A673 (cell line): ENCODE measurements around the gene SLC8A2. TPM values are rescaled to one million over a fixed set of nuclear protein-coding genes. Genes with fewer than 3 reads are reported as not detected.

Experiments used
- BruUV-seq: library from RNA; stranded (reverse); fragments of 400-500 nt; replicated peaks from 2 replicates; lab custom pipeline; 2021; lab: Mats Ljungman, UMichigan
- CTCF ChIA-PET: fragments of 300-600 bp; sonication (Branson Sonifier 250); formaldehyde crosslinking; loops from one replicate; lab custom pipeline; 2022; ENCODE audit warnings: antibody characterized with exemption; lab: Charles Lee
- POLR2A ChIA-PET: fragments of 300-600 bp; sonication (Branson Sonifier 250); formaldehyde crosslinking; loops from one replicate; lab custom pipeline; 2022; ENCODE audit warnings: antibody characterized with exemption; ENCODE audit not compliant: low non-redundant PET; lab: Charles Lee
- DNase-seq: peaks from one replicate; pipeline ENCODE4 v3.0.0-alpha.2; 2015; ENCODE audit warnings: low spot score
- H3K27ac ChIP-seq: fragments of 200-600 bp; sonication (generic); 2 replicates; pipeline ENCODE4 v1.5.1; 2016; ENCODE audit warnings: mixed run types, low read depth, mild to moderate bottlenecking, mixed read lengths, antibody characterized with exemption, low read length; ENCODE audit not compliant: poor library complexity, severe bottlenecking
- H3K27me3 ChIP-seq: fragments of 200-600 bp; sonication (generic); replicated peaks from 2 replicates; pipeline ENCODE4 v1.6.1; 2017; ENCODE audit warnings: mixed run types, low read depth, mild to moderate bottlenecking, mixed read lengths, antibody characterized with exemption, low read length; ENCODE audit not compliant: insufficient read depth, poor library complexity
- H3K36me3 ChIP-seq: fragments of 200-600 bp; sonication (generic); 2 replicates; pipeline ENCODE4 v1.6.1; 2016; ENCODE audit warnings: mixed run types, mild to moderate bottlenecking, mixed read lengths, antibody characterized with exemption, low read length; ENCODE audit not compliant: insufficient read depth, poor library complexity, severe bottlenecking
- H3K4me1 ChIP-seq: fragments of 200-600 bp; sonication (generic); 2 replicates; pipeline ENCODE4 v1.6.1; 2017; ENCODE audit warnings: mixed run types, mild to moderate bottlenecking, mixed read lengths, antibody characterized with exemption, low read length; ENCODE audit not compliant: insufficient read depth, poor library complexity, severe bottlenecking
- H3K4me3 ChIP-seq: fragments of 200-600 bp; sonication (generic); 2 replicates; pipeline ENCODE4 v1.5.1; 2016; ENCODE audit warnings: low read depth, mixed run types, mild to moderate bottlenecking, mixed read lengths, low read length; ENCODE audit not compliant: poor library complexity, severe bottlenecking
- H3K9me3 ChIP-seq: fragments of 200-600 bp; sonication (generic); 2 replicates; pipeline ENCODE4 v1.6.1; 2016; ENCODE audit warnings: mixed run types, low read depth, mild to moderate bottlenecking, mixed read lengths, antibody characterized with exemption, low read length; ENCODE audit not compliant: poor library complexity, severe bottlenecking
- CTCF ChIP-seq: fragments of 300-800, 200-600 bp; sonication (generic); conservative IDR thresholded peaks from 2 replicates; pipeline ENCODE4 v1.5.1; 2017; ENCODE audit warnings: low read depth, mild to moderate bottlenecking, antibody characterized with exemption, low read length, moderate library complexity, mixed read lengths
- EZH2 ChIP-seq: fragments of 200-600 bp; sonication (generic); IDR thresholded peaks from 2 replicates; pipeline ENCODE4 v1.6.1; 2017; ENCODE audit warnings: borderline replicate concordance, low read depth, mild to moderate bottlenecking, mixed read lengths, antibody characterized with exemption, low read length; ENCODE audit not compliant: poor library complexity, severe bottlenecking
- intact Hi-C: fragments of 100-400 bp; cut with micrococcal nuclease; formaldehyde crosslinking; loops from one replicate; pipeline ENCODE4 v1.10.0; 2022; ENCODE audit not compliant: unreplicated experiment
- total RNA-seq: library from RNA; stranded (reverse); gene quantifications from 2 replicates; pipeline ENCODE4 v1.2.3, GENCODE V29; 2021

Gene SLC8A2
- total RNA-seq, 1 experiment from 2014 or later = 3.2 TPM

- Histone ChIP-seq H3K36me3 (no peaks in the 10 kb centered on the region), H3K27me3 (peaks cover 5% of the 10 kb centered on the region), H3K4me3 (no peak overlapping the region), H3K27ac (no peak overlapping the region), H3K4me1 (peaks cover 3% of the 10 kb centered on the region), H3K9me3 (no peaks in the 10 kb centered on the region)
- intact Hi-C loops = no loop called here
- no peak for TF ChIP-seq CTCF
- TF ChIP-seq EZH2 = no peak
- POLR2A ChIA-PET = no interaction called here
- CTCF ChIA-PET = interaction anchor here (0.6 to 0.9 kb wide), 4 partner anchors 17 to 198 kb away, joined by 3 to 4 read pairs (median 4); partner anchors contain the start of gene DHX34
- BruUV-seq = no TSS peak
- DNase-seq = no peak
Measured at GRCh38 chr19:47520343-47520806, 48.7 kb upstream of the SLC8A2 start.

- Histone ChIP-seq H3K9me3 (no peaks in the 10 kb centered on the region), H3K4me3 (no peak overlapping the region), H3K27ac (no peak overlapping the region), H3K36me3 (no peaks in the 10 kb centered on the region), H3K27me3 (peaks cover 5% of the 10 kb centered on the region), H3K4me1 (peaks cover 3% of the 10 kb centered on the region)
- DNase-seq = no peak
- TF ChIP-seq CTCF (no peak), EZH2 (no peak)
- BruUV-seq = no TSS peak
- intact Hi-C loops = loop anchor here (5.0 to 10.0 kb wide), 3 partner anchors 82 to 176 kb away; no protein-coding TSS in a partner anchor
- ChIA-PET CTCF (no interaction called here), POLR2A (no interaction called here)
Measured at GRCh38 chr19:47518854-47519253, 47.2 kb upstream of the SLC8A2 start.

- no peak for TF ChIP-seq EZH2
- TF ChIP-seq CTCF = no peak
- no peak for DNase-seq
- no TSS peak for BruUV-seq
- intact Hi-C loops = loop anchor here (5.0 to 10.0 kb wide), 3 partner anchors 81 to 177 kb away; no protein-coding TSS in a partner anchor
- no peaks in the 10 kb centered on the region for H3K27me3 ChIP-seq
- H3K36me3 ChIP-seq = no peaks in the 10 kb centered on the region
- no peaks in the 10 kb centered on the region for H3K9me3 ChIP-seq
- no peak overlapping the region for H3K27ac ChIP-seq
- ChIA-PET CTCF (interaction anchor here (0.5 kb wide), 1 partner anchor 30 kb away, joined by 5 read pairs; no protein-coding TSS in a partner anchor), POLR2A (no interaction called here)
- no peak overlapping the region for H3K4me3 ChIP-seq
- H3K4me1 ChIP-seq = peaks cover 3% of the 10 kb centered on the region
Measured at GRCh38 chr19:47518139-47518538, 46.4 kb upstream of the SLC8A2 start.
